Pulmonary artery endothelial cell (primary cell): Measurements from ENCODE around the gene SAFB2. TPM values are rescaled to one million over a fixed set of nuclear protein-coding genes. Genes with fewer than 3 reads are reported as not detected.

ENCODE experiments used
- DNase-seq: peaks from one replicate; pipeline ENCODE4 v3.0.0-alpha.2; 2011; ENCODE audit warnings: low read depth, low spot score
- total RNA-seq: library from RNA; depleted of rRNA; stranded (reverse); fragments of >200 nt; gene quantifications from 2 replicates; pipeline ENCODE4 v1.2.3, GENCODE V29; 2014

The SAFB2 gene
- total RNA-seq, 1 donor from 2014 or later, result 29.0 TPM

DNA sequence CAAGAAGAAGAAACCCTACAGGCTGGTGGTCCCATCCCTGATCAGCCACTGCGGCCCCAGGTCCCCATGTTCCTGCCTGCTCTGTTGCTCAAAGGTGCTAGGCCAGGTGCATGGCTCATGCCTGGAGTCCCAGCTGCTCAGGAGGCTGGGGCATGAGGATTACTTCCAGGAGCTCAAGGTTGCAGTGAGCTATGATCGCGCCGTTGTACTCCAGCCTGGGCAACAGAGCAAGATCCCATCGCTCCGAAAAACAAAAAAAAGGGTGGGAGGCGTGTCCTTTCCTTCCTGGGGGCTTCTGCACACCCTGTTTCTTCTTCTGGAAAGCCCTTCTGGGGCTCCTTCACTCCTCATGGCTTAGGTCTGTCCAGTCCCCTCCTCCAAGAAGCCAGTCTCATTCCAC lies 42.9 kb downstream of the SAFB2 start:
- no peak for DNase-seq

DNA sequence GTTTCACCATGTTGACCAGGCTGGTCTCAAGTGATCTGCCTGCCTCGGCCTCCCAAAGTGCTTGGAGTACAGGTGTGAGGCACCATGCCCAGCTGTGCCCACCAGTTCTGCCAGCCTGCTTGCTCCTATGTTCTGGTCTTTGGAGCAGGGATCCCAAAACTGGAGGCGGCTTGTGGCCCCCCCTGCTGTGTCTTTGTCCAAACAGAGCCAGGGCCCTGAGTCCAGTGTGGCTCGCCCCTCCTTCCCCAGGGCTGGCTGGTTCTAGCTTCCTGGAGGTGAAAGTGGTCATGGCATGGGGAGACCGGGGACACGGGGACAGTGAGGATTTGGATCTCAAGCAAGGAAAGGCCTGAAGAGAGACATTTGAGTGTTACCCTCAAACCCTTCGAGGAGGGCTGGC lies 43.3 kb downstream of the SAFB2 start:
- no peak for DNase-seq

DNA sequence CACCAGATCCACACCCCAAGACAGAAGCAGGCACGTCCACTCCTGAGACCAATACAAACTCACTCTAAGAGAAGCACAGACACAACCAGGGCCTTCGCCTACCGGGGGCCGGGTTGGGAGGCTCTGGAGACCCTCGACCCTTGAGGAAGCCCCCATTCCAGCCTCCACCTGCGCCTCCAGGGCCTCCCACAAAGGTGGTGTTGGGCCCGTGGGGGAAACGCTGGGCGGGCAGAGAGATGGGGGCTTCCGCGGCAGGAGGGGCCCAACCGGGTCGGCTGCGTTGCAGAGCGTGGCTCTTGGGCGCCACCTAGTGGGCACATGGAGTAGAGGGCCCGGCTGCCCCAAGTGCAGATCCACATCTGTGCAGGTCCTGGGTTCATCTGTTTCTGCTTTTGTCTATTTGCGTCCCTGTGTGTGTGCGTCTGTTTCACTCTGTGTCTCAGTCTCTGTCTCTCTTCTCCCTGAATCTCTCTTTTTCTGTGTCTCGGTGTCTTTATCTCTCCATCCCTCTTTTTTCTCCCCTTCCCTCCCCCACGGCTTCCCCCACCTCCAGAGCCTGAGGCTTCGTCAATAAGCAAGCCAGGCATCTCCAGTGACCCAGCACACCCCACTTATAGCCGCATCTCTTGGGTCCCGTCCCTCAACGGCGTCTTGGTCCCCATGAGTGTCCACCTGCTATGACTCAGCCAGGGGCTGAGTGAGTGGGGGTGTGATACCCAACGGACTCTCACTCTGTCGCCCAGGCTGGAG lies 44.3 kb downstream of the SAFB2 start:
- no peak for DNase-seq

DNA sequence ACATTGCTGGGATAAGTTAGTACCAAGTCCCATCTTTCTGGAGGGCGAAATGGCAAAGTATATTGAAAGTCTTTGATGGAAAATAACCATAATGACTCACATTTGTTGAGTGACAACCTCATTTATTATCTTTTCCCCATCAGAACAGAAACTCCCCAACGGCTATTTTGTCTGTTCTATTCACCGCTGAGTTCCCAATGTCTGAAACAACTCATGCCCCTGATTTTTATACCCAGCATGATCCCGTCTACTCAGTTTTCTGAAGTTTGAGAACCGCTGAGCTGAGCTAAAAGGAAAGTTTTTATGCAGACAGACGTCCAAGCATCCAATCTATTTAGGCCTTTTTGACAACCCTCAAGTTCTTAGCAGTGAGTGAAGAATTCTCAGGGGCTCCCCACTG lies 47.0 kb downstream of the SAFB2 start:
- DNase-seq, result no peak

DNA sequence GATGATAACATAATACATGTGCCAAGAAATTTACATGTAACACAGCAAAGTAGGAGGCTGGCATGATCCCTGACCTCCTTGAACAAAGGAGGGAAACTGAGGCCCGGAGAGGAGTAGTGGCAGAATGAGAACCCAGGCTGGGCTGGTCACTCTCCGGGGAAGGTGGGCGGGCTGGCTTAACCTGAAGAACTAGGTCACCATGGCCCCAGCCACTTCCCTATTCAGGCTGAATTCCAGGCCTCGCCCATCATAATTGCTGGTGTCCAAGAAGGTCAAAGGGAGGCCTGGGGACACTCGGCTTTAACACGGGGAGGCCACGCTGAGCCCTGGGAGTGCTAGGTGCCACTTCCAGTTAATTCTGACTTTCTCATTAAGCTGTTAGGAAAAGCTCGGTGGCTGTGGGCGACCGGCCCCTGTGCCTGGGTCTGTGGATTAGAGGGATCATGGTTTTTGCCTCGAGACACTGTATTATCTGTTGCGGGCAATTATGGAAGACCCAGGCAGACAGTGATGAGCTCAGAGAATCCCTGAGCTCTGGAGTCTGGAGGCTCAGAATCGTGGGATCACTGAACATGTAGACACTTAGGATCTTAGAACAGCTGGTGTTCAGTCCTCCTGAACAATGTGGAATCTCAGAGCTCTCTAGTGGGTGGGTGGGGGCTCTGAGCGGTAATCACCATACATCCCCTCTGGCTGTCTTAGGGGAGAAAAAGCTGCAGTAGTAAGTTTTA lies 49.9 kb downstream of the SAFB2 start:
- DNase-seq, result no peak

DNA sequence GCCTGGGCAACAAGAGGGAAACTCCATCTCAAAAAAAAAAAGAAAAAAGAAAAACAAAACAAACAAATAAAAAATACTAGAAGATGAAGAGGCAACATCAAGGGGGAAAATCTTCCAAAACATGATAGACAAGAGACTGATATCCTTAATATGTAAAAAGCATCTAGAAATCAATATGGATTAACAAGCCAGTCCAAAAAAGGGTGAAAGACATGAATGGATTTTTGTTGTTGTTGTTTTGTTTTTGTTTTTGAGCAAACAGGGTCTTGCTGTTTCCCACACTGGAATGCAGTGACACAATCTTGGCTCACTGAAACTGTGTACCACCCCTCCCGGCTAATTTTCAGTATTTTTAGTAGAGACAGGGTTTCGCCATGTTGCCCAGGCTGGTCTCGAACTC lies 50.8 kb downstream of the SAFB2 start:
- DNase-seq, result no peak

DNA sequence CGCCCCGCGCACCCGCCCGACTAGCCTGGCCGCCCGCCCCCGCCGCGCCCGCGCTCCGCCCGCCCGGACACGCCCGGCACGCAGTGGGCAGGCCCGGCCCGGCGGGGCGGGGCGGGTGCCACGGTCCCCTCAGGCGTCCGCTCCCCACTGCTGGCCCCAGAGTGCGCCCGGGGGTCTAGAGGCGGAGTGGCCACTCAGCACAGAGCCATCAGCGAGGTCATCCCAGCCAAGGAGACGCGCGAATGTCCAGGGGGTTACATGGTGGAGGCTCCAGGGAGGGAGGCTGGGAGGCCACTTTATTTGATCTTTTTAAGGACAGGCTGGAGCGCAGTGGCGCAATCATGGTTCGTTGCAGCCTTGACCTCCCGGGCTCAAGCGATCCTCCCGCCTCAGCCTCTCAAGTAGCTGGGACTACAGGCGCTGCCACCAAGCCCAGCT lies 54.6 kb downstream of the SAFB2 start:
- no peak for DNase-seq

DNA sequence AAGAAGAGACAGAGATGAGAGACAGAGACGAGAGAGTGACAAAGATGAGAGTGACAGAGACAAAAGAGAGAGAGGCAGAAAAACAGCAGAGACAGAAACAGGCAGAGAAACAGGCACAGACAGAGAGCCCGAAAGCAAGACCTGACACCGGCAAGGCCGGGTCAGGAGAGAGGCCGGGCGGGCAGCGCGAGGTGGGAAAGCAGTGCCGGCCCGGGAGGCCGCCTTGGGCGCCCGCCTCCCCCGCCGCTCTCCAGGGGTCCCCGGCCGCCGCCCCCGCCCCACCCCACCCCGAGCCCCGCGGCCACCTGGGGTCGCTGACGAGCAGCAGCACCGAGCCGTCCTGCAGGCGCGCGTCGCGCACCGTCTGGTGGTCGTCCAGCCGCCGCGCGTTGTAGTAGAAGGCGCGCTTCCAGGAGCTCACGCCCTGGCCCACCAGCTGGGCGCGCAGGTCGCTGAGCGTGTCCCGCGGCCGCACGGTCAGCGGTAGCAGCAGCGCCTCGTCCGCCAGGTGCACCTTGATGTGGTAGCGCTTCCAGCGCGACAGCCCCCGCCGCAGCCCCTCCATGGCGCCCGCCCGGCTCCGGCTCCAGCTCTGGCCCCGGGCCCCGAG lies 55.1 kb downstream of the SAFB2 start, which contains the start of gene TINCR:
TINCR (minus strand) TSS at position 594 of the 610 bp plus-strand sequence.
- no peak for DNase-seq

DNA sequence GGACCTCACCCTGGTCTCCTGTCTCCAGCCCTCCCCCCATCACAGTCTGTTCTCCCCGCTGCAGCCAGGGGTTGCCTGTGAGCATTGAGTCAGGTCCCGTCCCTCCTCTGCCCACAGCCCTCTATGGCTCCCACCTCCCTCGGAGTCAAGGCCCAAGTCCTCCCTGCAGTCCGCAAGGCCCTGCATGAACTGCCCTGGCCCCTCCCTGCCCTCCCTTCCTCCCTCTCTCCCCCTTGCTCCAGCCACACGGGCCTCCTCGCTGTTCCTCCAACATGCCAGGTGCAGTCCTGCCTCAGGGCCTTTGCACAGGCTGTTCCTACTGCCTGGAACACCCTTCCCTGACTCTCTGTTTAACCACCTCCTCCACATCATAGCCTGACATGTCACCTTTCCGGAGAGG lies 57.6 kb downstream of the SAFB2 start:
- no peak for DNase-seq

DNA sequence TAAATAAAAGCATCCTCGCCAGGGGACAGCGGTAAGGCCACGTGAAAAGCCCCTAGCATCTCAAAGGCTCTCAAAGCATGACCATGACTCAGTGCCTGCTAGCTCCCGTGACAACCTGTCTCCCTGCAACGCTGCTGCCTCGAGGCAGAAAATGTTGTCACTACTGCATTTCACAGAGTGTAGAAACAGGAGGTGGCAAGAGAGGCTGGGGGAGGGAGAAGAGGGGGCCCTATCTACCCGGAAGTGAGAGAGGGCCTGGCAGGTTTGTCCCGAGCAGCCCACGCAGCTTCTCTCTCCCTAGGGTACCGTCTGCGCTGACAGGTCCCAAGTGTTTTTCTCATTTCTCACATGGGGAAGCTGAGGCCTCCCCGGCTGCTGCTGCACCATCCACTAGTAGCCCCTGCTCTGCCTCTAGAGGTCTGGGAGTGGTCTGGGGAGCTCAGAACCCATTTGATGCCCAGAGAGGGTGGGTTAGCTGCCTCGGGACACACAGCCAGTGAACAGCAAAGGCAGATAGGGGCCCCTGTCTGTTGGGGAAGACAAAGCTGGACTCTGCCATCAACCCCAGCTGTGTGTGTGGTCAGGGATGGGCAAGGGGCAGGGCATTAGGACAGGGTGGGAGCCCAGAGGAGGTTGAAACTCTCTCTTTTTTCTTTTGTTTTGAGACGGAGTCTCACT lies 58.5 kb downstream of the SAFB2 start:
- no peak for DNase-seq

DNA sequence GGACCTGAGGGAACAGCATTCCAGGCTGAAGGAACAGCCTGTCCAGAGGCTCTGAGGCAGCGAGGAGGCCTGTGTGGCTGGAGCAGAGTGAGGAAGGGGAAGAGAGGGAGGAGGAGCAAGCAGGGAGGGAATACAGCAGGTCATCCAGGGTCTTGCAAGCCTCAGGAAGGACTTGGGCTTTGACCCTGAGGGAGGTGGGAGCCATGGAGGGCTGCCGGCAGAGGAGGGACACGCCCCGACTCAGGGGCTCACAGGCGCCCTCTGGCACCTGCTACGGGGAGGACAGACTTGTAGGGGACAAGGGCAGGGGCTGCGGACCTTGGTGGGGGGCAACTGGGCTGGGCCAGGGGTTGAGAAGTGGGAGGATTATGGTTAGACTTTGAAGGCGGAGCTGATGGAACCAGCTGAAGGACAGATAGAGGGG lies 59.6 kb downstream of the SAFB2 start:
- no peak for DNase-seq

DNA sequence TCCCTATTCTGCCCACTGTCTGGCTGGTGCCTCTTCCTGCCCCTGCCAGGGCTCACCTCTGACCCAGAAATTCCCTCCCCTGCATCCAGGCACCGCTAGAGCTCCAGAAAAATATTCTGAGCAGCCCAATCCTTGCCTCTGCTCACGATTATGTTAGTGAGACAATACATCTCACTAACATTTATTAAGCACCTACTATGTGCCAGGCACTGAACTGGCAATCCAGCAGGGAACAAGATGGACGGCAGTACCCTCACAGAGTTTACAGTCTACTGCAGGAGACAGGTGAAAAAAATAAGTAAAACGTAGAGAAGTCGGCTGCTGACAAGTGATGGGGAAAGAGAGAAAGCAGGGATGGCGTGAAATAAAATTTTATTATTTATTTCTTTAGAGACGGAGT lies 60.3 kb downstream of the SAFB2 start:
- DNase-seq, result no peak

DNA sequence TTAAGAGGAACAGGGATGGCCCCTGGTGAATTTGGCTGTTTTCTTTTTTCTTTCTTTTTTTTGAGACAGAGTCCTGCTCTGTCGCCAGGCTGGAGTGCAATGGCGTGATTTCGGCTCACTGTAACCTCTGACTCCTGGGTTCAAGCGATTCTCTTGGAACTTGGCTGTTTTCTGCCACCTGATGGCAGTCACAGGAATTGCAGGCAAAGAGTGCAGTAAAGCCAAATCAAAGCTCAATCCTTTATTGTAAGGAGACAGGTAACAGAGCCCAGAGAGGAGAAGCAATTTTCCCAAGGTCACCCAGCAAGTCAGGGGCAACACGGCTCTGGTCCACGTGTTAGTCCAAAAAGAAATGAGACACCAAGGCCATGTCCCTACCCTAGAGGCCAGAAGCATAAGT lies 61.0 kb downstream of the SAFB2 start:
- no peak for DNase-seq

DNA sequence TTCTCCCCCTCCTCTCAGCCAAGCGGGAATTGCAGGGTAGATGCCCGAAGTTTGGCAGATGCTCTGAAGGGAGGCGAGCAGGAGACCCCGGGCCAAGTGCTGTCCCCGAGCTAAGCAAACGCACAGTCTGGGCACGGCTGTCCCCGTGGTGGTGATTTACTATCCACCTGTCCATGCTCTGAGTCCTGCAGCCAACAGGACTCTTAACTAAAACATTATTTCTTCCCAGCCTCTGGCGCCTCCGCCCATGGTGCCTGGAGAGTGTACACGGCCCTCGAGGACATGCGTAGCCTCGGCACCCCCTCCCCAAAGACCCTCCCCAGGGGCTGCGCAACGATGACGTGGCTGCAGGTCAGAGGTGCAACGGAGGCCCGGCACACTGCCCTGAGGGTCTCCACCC lies 62.4 kb downstream of the SAFB2 start:
- DNase-seq, result no peak

DNA sequence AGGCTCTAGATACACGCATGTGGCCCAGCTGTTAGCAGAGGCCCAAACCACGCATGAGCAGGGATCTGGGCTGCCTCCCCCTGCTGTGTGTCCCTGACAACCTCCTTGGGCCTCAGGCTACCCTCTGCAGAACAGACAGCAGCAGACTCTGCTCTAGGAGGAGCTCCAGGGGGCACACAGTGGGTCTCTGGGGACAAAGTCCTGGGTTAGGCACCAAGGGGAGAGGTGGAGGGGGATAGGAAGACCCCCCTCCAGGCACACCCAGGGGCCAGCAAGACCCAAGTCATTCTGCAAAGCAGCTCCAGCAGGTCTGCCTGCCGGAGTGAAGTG lies 62.8 kb downstream of the SAFB2 start:
- DNase-seq, result no peak

DNA sequence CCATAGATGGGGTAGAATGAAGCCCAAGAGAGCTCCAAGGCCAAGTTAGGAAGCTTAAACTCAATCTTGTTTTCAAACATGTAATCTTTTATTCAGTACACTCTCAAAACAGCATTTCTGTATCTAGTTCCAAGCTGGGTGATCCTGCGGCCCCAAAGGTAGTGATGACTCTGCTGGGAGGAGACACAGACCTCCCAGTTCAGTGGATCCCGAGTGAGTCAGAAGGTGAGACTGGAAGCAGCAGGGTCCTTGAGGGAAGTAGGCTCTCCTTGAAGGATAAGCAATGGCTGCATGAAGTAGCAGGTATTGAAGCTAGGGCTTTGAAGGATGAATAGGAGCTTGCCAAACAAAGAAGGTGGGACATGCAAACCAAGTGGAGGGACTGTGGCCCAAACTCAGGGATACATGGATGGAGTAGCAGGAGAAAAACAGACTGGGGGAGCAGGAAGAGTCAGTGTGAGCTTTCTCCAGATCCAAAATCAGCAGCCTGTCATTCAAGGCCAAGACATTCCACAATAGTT lies 64.4 kb downstream of the SAFB2 start:
- DNase-seq, result no peak

DNA sequence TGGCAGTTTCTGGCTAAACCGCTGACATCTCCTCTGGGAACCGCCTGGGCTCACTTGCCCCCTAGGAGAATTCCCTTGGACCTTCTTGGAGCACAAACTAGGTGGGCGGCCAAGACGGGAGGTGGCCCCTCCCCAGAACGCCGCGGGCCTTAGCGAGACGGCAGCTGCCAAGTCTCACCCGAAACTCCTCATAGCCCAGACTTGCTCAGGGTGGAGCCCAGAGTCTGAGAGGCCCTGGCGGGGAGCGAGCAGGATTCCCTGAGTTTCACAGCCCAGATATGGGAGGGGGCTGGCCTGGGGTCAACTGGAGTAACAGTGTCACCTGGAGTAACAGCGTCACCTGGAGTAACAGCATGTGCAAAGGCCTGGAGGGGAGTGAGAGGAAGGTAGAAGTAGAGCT lies 64.9 kb downstream of the SAFB2 start:
- no peak for DNase-seq

DNA sequence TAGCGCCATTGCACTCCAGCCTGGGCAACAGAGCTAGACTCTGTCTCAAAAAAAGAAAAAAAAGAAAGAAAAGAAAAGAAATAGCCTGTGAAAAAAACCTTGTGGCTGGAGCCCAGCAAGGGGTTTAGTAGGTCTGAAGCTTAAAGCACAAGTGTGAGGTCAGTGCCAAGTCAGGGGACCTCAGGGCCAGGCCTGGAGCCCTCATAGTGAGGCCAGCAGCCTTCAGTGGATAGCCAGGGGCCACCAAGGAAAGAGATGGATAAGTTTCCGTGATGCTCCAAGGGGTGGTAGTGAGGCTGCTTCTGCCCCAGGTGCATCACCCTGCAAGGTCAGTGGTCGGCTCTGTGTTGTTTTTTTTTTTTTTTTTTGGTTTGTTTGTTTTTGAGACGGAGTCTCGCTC lies 67.7 kb downstream of the SAFB2 start:
- no peak for DNase-seq

DNA sequence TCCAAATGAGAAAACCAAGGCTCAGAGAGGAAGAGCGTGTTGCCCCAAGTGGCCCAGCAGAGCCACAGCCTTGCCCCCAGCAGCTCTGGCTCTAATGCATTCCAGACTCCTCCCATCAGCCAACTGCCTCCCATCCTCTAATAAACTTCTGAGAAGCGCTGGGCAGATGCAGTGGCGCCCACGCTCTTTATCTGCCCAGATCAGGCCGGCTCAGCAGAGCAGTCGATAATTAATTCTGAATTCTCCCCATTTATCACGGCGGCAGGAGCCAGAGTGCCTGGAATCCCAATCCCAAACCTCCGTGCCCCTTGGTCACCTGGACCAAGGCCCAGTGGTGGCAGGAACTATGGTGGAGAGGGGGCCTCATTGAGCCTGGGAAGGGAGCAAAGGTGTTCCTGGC lies 68.7 kb downstream of the SAFB2 start:
- DNase-seq, result no peak

DNA sequence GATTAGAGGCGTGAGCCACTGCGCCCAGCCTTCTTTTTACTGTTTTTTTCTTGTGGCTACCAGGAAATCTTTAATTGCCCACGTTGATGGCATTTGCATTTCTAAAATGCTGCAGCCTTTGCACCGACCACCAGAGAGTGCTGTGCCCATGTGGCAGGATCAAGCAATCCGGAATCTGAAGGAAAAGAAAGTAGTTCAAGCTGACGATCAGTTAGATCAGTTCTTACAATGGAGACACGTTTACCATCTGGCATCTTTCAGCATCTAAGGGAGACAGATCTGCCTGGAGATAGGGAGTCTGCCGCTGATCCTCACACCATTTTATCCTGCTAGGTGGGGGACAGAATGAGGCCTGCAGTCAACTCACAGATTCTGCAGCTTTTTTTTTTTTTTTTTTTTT lies 74.7 kb downstream of the SAFB2 start:
- DNase-seq, result no peak

DNA sequence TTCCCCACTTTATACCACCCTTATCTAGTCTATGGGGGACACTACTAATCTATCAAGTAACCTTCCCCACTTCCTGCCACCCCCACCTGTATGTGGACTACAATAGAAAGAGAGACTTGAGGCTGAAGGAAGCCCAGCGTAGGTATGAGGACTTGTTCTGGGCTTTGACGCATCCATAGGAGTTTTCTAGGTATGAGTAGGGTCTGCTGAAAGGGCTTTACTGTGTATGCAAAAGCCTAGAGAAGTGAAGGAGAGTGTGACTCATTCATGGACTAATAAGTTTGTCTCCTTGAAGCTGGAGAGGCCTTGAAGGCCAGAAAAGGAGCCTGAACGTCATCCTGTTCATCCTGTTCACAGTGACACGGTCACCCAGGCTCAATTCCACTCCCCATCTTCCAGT lies 76.6 kb downstream of the SAFB2 start:
- DNase-seq, result no peak

DNA sequence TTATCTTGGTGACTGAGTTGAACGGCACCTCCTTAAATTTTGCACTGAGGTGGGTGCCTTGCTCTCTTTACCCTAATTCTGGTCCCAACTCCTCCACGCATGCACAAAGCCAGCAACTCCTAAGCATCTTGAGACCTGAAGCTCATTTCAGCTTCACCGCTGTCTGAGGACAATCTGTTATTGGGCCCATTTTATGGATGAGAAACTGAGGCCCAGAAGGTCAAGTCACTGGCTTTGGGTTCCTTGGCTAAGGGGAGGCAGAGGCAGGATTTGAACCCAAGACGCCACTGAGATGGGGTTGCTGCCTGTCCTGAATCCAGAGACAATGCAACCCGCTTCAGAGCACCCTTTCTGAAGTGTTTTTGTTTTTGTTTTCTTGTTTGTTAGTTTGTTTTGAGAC lies 77.5 kb downstream of the SAFB2 start:
- DNase-seq, result no peak
